Transverse colon (tissue), 3 donors: ENCODE measurements around the gene TUFT1.

Source experiments
- CTCF ChIP-seq, 5 experiments: fragments of 200-600 bp in 3 of 5; fragments of 450-650 bp in 2 of 5; sonication (generic) in 3 of 5; IDR thresholded peaks; 1 replicate in 2 of 5; 2 replicates in 3 of 5; pipeline ENCODE4 v1.5.1; 2016 to 2017; ENCODE audit warnings: antibody characterized with exemption in 5 of 5, inconsistent platforms in 3 of 5, mild to moderate bottlenecking in 2 of 5, moderate library complexity in 1 of 5
- EP300 ChIP-seq: sonication (generic); formaldehyde crosslinking; IDR thresholded peaks from one replicate; pipeline ENCODE4 v1.6.1; 2017; ENCODE audit warnings: antibody characterized with exemption, low read depth

GRCh38 chr1:151520359-151520758 lies 19.8 kb upstream of the TUFT1 start:
- TF ChIP-seq CTCF (IDR thresholded peaks at IDR 0.05): no peak
- no peak for TF ChIP-seq EP300
